GM21360 (cell line): ENCODE measurements around the gene TLE2.

Source experiments
- ATAC-seq: cut with Tn5 transposase; IDR thresholded peaks from one replicate; pipeline ENCODE4 v1.9.1; 2021; ENCODE audit warnings: mild to moderate bottlenecking, moderate library complexity; ENCODE audit not compliant: unreplicated experiment

Gene TLE2

GRCh38 chr19:3029065-3029923, at the start of gene TLE2:
TLE2 (minus strand) TSS chr19:3029280; CDS start chr19:3028904, 376 bp downstream.
- ATAC-seq = no peak

DNA sequence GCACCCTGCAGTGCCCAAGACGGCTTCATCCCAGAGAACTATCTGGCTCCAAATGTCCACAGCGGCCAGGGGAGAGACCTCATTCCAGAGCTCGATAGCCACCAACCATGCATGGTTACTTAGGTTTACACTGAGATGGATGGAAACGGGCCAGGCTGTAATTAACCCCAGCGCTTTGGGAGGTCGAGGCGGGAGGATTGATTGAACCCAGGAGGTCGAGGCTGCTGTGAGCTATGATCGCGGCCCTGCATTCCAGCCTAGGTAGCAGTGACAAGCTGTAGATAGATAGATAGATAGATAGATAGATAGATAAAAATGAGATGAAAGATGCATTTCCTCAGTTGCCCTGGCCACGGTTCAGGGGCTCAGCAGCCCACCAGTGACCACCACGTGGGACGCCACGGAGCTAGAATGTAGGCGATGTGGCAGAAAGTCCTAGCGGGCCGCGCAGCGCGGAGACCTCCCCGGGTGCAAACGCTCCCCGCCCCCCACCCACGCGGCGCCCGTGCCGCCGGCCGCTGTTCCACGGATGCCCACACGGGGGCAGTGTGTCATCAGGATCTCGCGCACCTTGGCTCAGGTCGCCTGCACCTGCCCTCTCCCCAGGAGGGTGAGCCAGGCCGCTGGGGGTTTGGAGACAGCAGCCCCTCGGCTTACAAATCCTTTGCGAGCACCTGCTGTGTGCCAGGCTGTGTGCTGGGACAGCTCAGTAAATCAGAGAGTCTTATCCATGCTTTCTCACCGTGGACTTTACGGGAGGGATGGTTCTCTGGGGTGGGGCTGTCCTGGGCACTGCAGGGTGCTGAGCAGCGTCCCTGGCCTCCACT, 46.7 kb upstream of the TLE2 start:
- no peak for ATAC-seq

- ATAC-seq = no peak
Measured at GRCh38 chr19:3073931-3074595, 45.0 kb upstream of the TLE2 start.

GRCh38 chr19:3073159-3073563, 44.1 kb upstream of the TLE2 start:
- no peak for ATAC-seq

DNA sequence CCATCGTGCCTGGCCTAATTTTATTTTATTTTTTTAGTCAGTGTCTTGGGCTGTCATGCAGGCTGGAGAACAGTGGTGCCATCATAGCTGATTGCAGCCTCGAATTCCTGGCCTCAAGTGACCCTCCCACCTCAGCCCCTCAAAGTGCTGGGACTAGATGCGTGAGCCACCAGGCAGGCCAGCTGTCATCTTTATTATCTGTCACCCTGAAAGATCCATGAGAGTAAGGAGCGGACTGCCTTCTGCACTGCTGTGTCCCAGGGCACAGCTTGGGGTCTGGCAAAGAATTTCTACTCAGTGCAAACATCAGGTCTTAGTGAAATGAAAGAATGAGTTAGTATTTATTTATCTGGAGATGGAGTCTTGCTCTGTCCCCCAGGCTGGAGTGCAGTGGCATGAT, 42.7 kb upstream of the TLE2 start:
- ATAC-seq = no peak

- ATAC-seq = no peak
Measured at GRCh38 chr19:3068071-3068470, 39.0 kb upstream of the TLE2 start.

DNA sequence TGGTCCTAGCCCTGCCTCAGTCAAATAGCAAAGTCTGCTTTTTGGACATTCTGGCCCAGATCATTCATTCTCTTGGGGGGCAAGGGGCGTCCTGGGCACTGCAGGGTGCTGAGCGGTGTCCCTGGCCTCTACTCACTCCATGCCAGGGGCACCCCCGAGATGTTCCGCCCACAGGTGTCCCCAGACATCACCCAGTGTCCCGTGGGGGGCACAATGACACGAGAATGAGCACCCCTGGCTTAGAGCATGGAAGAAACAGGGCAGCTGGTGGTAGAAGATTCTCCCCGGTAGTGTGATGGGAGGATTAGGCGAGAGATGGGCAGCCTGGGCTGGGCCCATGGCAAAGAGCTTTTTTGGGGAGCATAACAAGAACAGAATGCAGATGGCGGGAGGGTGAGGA, 38.5 kb upstream of the TLE2 start:
- no peak for ATAC-seq

DNA sequence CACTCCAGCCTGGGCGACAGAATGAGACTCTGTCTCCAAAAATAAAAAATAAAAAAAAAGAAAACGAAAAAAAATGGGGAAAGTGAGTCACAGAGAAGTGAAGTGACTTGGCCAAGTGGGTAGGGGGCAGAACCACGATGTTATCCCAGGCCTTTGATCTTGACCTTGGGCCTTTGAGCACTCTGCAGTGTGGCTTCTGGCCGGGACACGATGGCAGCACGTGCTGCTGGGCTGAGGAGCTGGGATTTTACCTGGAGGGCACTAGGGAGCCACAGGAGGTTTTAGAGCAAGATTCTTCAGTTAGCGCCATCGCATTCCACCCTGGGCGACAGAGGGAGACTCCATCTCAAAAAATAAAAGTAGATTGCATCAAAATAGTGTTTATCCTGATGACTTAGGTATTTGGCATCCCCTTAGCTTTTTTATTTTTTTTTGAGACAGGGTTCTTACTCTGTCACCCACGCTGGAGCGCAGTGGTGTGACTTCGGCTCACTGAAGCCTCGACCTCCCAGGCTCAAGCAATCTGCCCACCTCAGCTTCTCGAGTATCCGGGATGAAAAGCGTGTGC, 37.5 kb upstream of the TLE2 start:
- no peak for ATAC-seq

GRCh38 chr19:3065675-3066357, 36.7 kb upstream of the TLE2 start:
- no peak for ATAC-seq

GRCh38 chr19:3064011-3064330, 34.9 kb upstream of the TLE2 start:
- no peak for ATAC-seq

DNA sequence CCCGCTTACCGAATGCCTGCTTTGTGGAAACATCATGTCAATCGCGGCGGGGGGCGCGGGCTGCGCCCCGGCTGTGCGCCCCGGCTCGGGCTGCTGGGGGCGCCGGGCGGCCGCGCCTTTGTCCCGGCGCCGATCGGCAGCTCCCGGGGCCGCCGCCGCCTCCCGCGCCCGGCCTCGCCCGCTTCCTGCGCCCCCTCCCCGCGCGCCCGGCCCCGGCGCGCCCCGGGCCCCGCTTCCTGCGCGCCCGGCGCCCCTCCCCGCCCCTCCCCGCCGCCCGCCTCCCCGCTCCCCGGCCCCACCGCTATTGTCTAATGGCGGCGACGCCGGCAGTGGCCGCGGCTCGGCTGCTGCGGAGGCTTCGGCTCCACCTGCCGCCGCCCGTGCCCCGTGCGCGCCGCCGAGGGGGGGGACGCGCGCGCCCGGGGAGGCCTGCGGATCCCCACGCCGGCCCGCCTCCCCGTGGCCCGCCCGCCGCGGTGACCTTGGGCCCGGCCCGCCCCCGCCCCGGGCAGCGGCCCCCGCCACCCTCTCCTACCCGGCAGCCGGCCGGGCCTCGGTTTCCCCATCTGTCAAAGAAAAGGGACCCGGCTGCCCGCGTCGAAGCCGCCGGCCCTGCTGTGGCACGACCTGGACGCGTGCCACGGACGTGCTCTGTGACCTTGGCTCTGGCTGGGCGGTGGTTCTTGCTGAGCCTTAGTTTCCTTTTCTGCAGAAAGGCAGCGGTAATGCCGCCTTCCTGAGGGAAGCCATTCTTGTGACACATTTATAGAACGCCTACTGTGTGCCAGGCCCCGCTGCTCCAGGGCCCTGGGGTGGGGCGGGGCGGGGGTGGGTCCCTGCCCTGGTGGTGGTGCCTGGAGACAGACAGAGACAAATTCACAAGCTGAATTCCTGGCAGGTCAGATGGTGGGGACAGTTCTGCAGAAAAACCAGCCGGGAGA, 33.4 kb upstream of the TLE2 start, which contains the start of gene TLE5:
TSS of gene TLE5 (minus strand) at position 331 of the 941 bp plus-strand sequence. CDS start at position 36, 295 bp downstream.
- ATAC-seq = no peak

GRCh38 chr19:3061182-3062161, 32.4 kb upstream of the TLE2 start:
- no peak for ATAC-seq

DNA sequence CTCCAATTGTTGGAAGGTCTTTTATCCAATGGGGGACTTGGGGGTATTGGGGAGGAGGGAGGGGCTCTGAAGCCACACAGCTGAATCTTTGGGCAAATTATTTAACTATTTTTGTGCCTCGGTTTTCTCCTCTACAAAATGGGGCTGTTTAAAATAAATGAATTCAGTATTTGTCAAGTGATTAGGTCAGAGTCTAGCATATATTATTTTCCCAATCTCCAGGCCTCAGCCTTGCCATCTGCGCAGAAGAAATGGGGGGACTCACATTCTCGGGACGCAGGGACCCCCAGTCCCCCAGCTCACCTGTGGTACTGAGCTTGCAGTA, 31.7 kb upstream of the TLE2 start:
- no peak for ATAC-seq

- no peak for ATAC-seq
Measured at GRCh38 chr19:3059653-3060052, 30.6 kb upstream of the TLE2 start.

DNA sequence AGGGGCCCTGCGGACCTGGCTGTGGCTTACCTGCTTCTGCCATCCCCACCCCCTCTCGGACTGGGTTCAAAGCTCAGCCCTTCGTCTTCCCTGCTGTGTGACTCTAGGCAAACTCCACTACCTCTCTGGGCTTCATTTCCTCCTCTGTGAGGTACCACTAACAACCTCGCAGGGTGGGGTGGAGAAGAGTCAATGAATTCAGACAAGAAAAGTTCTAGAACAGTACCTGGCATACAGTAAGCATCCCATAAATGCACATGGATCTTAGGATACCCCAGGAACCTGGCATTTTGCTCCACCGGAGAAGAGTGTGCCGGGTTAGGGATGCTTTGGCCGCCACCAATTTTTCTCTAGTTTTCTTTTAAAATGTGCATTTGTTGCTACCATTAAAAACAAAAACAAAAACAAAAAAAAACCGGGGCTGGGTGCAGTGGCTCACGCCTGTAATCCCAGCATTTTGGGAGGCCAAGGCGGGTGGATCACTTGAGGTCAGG, 29.8 kb upstream of the TLE2 start:
- ATAC-seq = no peak

DNA sequence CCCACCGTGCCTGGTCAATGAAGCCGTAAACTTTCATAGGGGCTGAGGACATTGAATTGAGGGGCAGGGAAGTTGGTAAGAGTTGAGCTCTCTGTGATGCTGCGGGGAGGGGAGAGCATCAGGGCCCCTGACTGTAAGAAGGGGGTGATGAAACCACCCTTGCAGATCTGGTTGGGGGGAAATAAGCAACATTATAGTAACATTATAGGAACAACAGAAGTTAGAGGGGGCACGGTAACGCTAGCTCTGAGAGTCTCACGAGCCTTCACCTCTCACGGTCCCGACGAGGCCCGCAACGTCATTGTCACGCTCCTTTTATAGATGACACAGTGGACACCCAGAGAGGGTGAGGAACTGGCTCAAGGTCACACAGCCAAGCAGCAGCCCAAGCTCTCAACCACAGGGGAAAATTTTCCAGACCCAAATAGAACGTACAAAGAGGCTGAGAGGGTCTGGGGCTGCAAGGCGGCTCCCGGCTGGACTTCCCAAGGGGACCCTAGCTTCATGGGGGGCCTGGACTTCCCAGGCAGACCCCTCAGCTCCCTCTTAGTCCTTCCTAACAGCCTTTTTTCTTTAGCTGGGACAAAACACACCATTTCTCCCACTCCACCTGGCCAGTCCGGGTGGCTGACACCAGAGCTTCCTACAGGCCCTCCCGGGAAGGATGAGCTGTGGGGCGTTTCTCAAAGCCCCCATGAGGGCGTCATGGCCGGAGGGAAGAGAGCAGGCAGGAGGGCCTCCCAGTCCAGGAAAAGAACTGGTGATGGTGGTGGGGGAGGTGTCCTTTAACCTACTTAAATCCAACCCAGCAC, 29.1 kb upstream of the TLE2 start:
- ATAC-seq = no peak

DNA sequence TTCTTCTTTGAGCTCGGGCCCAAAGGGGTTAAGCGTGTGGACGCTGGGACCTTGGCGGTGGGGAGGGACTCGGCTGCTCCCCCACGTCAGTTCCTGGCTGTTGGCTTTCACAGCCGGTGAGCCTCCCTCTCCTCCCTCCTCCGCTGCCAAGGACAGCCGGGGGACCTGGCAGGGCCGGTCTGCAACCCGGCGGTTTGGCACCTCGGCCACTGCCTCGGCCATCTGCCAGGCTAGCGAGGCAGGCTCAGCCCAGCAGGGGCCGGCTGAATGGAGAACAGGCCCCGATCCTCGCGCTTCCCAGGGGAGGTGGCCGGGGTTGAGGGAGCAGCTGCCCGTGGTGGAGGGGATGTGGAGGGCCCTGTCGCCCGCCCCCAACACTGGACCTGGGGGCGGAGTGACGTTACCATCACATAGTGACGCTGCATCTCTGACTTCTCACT, 28.2 kb upstream of the TLE2 start:
- ATAC-seq = no peak
